GM12878 (cell line): ENCODE results near the gene DDX31. TPM values are rescaled to one million over a fixed set of nuclear protein-coding genes. Genes with fewer than 3 reads are reported as not detected.
A peak's percentile ranks its signal among the peaks of the same experiment; 100 is the strongest.

Experiments used
- ATAC-seq: fragments of 200-7000 bp; cut with Tn5 transposase; 3 replicates; pipeline ENCODE4 v1.9.1; 2020; ENCODE audit warnings: mild to moderate bottlenecking, moderate library complexity
- BruUV-seq: library from RNA; stranded (reverse); fragments of 400-500 nt; replicated peaks from 2 replicates; lab custom pipeline; 2021; lab: Mats Ljungman, UMichigan
- CTCF ChIA-PET: fragments of 300-600 bp; sonication (Branson Sonifier 250); formaldehyde crosslinking; extraction: SDS; loops from one replicate; lab custom pipeline; 2021; ENCODE audit warnings: inconsistent platforms; lab: Yijun Ruan, JAX
- POLR2A ChIA-PET: fragments of 350-600 bp; formaldehyde crosslinking; extraction: SDS; loops from one replicate; lab custom pipeline; 2021; ENCODE audit warnings: inconsistent platforms; lab: Charles Lee
- RAD21 ChIA-PET: fragments of 300-600 bp; sonication (Branson Sonifier 250); formaldehyde crosslinking; loops from one replicate; lab custom pipeline; 2023; ENCODE audit warnings: antibody characterized with exemption; ENCODE audit not compliant: unreplicated experiment; lab: Charles Lee
- SMC1A ChIA-PET: fragments of 300-600 bp; sonication (Branson Sonifier 250); formaldehyde crosslinking; loops from one replicate; lab custom pipeline; 2023; ENCODE audit not compliant: unreplicated experiment, uncharacterized antibody; lab: Charles Lee
- DNase-seq: peaks from one replicate; pipeline ENCODE4 v3.0.0-alpha.2; 2011; ENCODE audit warnings: low read depth, low spot score
- FAIRE-seq: peaks from 3 replicates; lab custom pipeline; 2011; peaks lifted over from hg19 to GRCh38; lab: Jason Lieb, UNC
- H2AFZ ChIP-seq: 2 replicates; pipeline ENCODE4 v1.6.0; 2011; ENCODE audit warnings: low read depth, low read length, control low read depth; ENCODE audit not compliant: control insufficient read depth
- H3K27ac ChIP-seq: 2 replicates; pipeline ENCODE4 v1.5.1; 2011; ENCODE audit warnings: control low read depth; ENCODE audit not compliant: control insufficient read depth, insufficient read depth
- H3K27me3 ChIP-seq, 2 experiments: replicated peaks in 1 of 2; 2 replicates each; pipeline versions ENCODE4 v1.6.0 to v1.6.1; 2011; ENCODE audit warnings: low read length in 1 of 2; ENCODE audit not compliant: control insufficient read depth in 2 of 2, insufficient read depth in 2 of 2
- H3K36me3 ChIP-seq, 2 experiments: 2 replicates each; pipeline ENCODE4 v1.5.1; 2011; ENCODE audit warnings: low read length in 1 of 2; ENCODE audit not compliant: control insufficient read depth in 2 of 2, insufficient read depth in 2 of 2
- H3K4me1 ChIP-seq: 2 replicates; pipeline ENCODE4 v1.6.1; 2011; ENCODE audit warnings: mild to moderate bottlenecking, low read length, moderate library complexity, mixed read lengths; ENCODE audit not compliant: control insufficient read depth, insufficient read depth
- H3K4me2 ChIP-seq: 2 replicates; pipeline ENCODE4 v1.6.0; 2011; ENCODE audit warnings: control low read depth; ENCODE audit not compliant: control insufficient read depth, insufficient read depth
- H3K4me3 ChIP-seq: fragments of 200-600 bp; sonication (generic); 2 replicates; pipeline ENCODE4 v1.5.1; 2016
- H3K79me2 ChIP-seq: 2 replicates; pipeline ENCODE4 v1.6.0; 2011; ENCODE audit warnings: low read length; ENCODE audit not compliant: control insufficient read depth, insufficient read depth
- H3K9ac ChIP-seq: 2 replicates; pipeline ENCODE4 v1.8.0; 2011; ENCODE audit warnings: low read length, control low read depth, mixed read lengths; ENCODE audit not compliant: control insufficient read depth, insufficient read depth
- H3K9me3 ChIP-seq: replicated peaks from 3 replicates; pipeline ENCODE4 v1.5.1; 2011; ENCODE audit warnings: mild to moderate bottlenecking, low read length; ENCODE audit not compliant: control insufficient read depth, insufficient read depth
- H4K20me1 ChIP-seq: 2 replicates; pipeline ENCODE4 v1.6.0; 2011; ENCODE audit not compliant: control insufficient read depth, insufficient read depth
- ATF7 ChIP-seq: fragments of 450-650 bp; IDR thresholded peaks from 2 replicates; pipeline ENCODE4 v1.6.1; 2016; ENCODE audit warnings: low read depth, mild to moderate bottlenecking
- BACH1 ChIP-seq: fragments of 450-650 bp; IDR thresholded peaks from 2 replicates; pipeline ENCODE4 v1.6.1; 2017; ENCODE audit warnings: mild to moderate bottlenecking, borderline replicate concordance
- CBFB ChIP-seq: IDR thresholded peaks from 2 replicates; pipeline ENCODE4 v1.6.1; 2016; ENCODE audit warnings: antibody characterized with exemption, low read depth
- CTCF ChIP-seq, 3 experiments: IDR thresholded peaks in 2 of 3; conservative IDR thresholded peaks in 1 of 3; 2 replicates each; pipeline ENCODE4 v1.5.1; 2011; ENCODE audit warnings: low read depth in 3 of 3, low read length in 3 of 3, mild to moderate bottlenecking in 3 of 3, control low read depth in 2 of 3, moderate library complexity in 2 of 3, inconsistent platforms in 1 of 3, mixed read lengths in 1 of 3; ENCODE audit not compliant: control insufficient read depth in 2 of 3, insufficient read depth in 1 of 3; ENCODE audit errors: extremely low read depth in 1 of 3
- FOS ChIP-seq: IDR thresholded peaks from 3 replicates; pipeline ENCODE4 v1.6.1; 2011; ENCODE audit warnings: borderline replicate concordance; ENCODE audit not compliant: insufficient read length; ENCODE audit errors: extremely low read depth
- NFYA ChIP-seq: IDR thresholded peaks from 2 replicates; pipeline ENCODE4 v1.6.1; 2011; ENCODE audit warnings: low read depth, mild to moderate bottlenecking, low read length, improper control_type of control experiment, borderline replicate concordance
- SKIL ChIP-seq: fragments of 450-650 bp; IDR thresholded peaks from 2 replicates; pipeline ENCODE4 v1.6.1; 2017; ENCODE audit warnings: mild to moderate bottlenecking, low read depth, inconsistent platforms; ENCODE audit not compliant: poor library complexity, severe bottlenecking
- TCF12 ChIP-seq: IDR thresholded peaks from 2 replicates; pipeline ENCODE4 v1.6.1; 2011; ENCODE audit warnings: low read depth, mild to moderate bottlenecking, low read length
- TCF3 ChIP-seq: IDR thresholded peaks from 2 replicates; pipeline ENCODE4 v1.6.1; 2012; ENCODE audit warnings: low read depth, mild to moderate bottlenecking, low read length, borderline replicate concordance; ENCODE audit not compliant: insufficient read depth
- YY1 ChIP-seq: IDR thresholded peaks from 2 replicates; pipeline ENCODE4 v1.6.1; 2011; ENCODE audit warnings: low read depth, mild to moderate bottlenecking, low read length
- WGBS: methylation state at CpG from one replicate; pipeline ENCODE4 v1.1.6; 2016; ENCODE audit warnings: low lambda C conversion rate; ENCODE audit not compliant: insufficient replicate concordance, insufficient coverage; ENCODE audit errors: missing lambda C conversion rate; 5-methylcytosine and 5-hydroxymethylcytosine counted together
- in situ Hi-C: fragments of 300-500 bp; cut with MboI; formaldehyde crosslinking; loops from 9 replicates; pipeline ENCODE4 v1.14.3; 2018; ENCODE audit warnings: mixed read lengths
- intact Hi-C: fragments of 100-400 bp; cut with micrococcal nuclease; formaldehyde crosslinking; loops from one replicate; pipeline ENCODE4 v1.14.2; 2022; ENCODE audit not compliant: unreplicated experiment
- polyA plus RNA-seq, 11 experiments: library from polyadenylated mRNA; depleted of rRNA in 4 of 11; unstranded in 6 of 11; stranded (reverse) in 5 of 11; fragments of >200 nt; fragmentation: Nextera tagmentation in 4 of 11; fragmentation: Illumina TruSeq in 1 of 11; extraction: Ambion mirVana in 4 of 11; extraction: Trizol in 1 of 11; gene quantifications; 1 replicate in 1 of 11; 2 replicates in 10 of 11; pipeline versions ENCODE4 v1.2.1 to v1.2.3, GENCODE V29; 2011 to 2016; ENCODE audit warnings: inconsistent platforms in 2 of 11, missing spikeins in 2 of 11, low read depth in 1 of 11
- total RNA-seq, 4 experiments: library from RNA; depleted of rRNA in 3 of 4; stranded (reverse); fragments of >200 nt in 3 of 4; fragmentation: Illumina TruSeq in 1 of 4; extraction: Trizol in 1 of 4; gene quantifications; 2 replicates each; pipeline versions ENCODE4 v1.2.1 to v1.2.3, GENCODE V29; 2013 to 2021

DDX31 gene
- total and polyA plus RNA-seq, 10 of the 15 experiments (the other 5 are each of a cell fraction or from before 2014, with no cell fraction given): 12.1 to 30.8 (median 20.8) TPM

GRCh38 chr9:132582276-132582785 is 87.5 kb downstream of the DDX31 start, which contains the start of gene BARHL1:
BARHL1 (plus strand) TSS chr9:132582606; CDS start chr9:132582798, 192 bp downstream.
- ChIA-PET RAD21 (no interaction called here), POLR2A (no interaction called here), CTCF (no interaction called here), SMC1A (no interaction called here)
- no peak within 1 kb of the TSS for H2AFZ ChIP-seq
- 0 out of 2 replicates have a peak within 1 kb of the TSS, but pooled peaks have one; percentile 17 for H3K4me2 ChIP-seq
- intact Hi-C loops (no loop called here), in situ Hi-C loops (no loop called here)
- TF ChIP-seq CTCF (IDR thresholded peaks at IDR 0.05 in 2 of 3, conservative IDR thresholded peaks at IDR 0.05 in 1 of 3; ENCODE audit: control insufficient read depth in 2 of 3, extremely low read depth in 1 of 3, insufficient read depth in 1 of 3, low read depth in 3 of 3, low read length in 3 of 3) (no peak), FOS (no peak), TCF12 (peak; percentile 85), SKIL (no peak), BACH1 (no peak), ATF7 (no peak), NFYA (no peak), TCF3 (peak; percentile 70; the same call in 1 of the 2 replicates), CBFB (no peak), YY1 (no peak)
- WGBS: 31% methylated on average over 31 of the region's 36 CpGs
- no peaks in the 10 kb centered on the region for H3K79me2 ChIP-seq
- H4K20me1 ChIP-seq: peaks cover 5% of the 10 kb centered on the region
- no peak within 1 kb of the TSS for H3K4me3 ChIP-seq
- H3K36me3 ChIP-seq: no peaks in the 10 kb centered on the region
- H3K27me3 ChIP-seq: peaks cover 23 to 41% of the 10 kb centered on the region in 2 experiments
- DNase-seq (no peak), ATAC-seq (no peak), FAIRE-seq (no peak)
- no TSS peak for BruUV-seq
- H3K9ac ChIP-seq: no peak within 1 kb of the TSS
- no peaks in the 10 kb centered on the region for H3K4me1 ChIP-seq
- H3K27ac ChIP-seq: no peak within 1 kb of the TSS
- no peaks in the 10 kb centered on the region for H3K9me3 ChIP-seq
